ENCODE measurements around the gene IMPG1.

IMPG1 gene

DNA sequence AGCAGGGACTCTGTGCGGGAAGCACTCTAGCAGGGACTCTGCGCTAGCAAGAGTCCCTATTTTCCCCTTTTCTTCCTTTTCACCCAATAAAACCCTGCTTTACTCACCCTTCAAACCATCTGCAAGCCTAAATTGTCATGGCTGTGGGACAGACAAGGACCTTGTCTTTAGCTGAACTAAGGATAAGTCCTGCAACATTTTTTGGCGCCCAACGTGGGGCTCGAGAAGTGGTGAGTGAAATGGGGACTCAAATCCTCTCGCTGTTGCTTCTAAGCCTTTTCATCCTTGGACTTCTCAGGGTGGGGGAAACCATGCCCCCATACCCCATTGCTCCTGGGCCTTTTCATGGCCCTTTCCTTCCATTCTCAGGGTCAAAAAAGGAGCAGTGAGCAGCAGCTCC lies 46.4 kb downstream of the IMPG1 start:
- Histone ChIP-seq H3K27ac (no peak overlapping the region), H3K4me3 (no peak overlapping the region)
- no peak for DNase-seq (ENCODE audit: low spot score)
- TF ChIP-seq, protein P1, sequence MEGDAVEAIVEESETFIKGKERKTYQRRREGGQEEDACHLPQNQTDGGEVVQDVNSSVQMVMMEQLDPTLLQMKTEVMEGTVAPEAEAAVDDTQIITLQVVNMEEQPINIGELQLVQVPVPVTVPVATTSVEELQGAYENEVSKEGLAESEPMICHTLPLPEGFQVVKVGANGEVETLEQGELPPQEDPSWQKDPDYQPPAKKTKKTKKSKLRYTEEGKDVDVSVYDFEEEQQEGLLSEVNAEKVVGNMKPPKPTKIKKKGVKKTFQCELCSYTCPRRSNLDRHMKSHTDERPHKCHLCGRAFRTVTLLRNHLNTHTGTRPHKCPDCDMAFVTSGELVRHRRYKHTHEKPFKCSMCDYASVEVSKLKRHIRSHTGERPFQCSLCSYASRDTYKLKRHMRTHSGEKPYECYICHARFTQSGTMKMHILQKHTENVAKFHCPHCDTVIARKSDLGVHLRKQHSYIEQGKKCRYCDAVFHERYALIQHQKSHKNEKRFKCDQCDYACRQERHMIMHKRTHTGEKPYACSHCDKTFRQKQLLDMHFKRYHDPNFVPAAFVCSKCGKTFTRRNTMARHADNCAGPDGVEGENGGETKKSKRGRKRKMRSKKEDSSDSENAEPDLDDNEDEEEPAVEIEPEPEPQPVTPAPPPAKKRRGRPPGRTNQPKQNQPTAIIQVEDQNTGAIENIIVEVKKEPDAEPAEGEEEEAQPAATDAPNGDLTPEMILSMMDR (IDR thresholded peaks at IDR 0.05): no peak

DNA sequence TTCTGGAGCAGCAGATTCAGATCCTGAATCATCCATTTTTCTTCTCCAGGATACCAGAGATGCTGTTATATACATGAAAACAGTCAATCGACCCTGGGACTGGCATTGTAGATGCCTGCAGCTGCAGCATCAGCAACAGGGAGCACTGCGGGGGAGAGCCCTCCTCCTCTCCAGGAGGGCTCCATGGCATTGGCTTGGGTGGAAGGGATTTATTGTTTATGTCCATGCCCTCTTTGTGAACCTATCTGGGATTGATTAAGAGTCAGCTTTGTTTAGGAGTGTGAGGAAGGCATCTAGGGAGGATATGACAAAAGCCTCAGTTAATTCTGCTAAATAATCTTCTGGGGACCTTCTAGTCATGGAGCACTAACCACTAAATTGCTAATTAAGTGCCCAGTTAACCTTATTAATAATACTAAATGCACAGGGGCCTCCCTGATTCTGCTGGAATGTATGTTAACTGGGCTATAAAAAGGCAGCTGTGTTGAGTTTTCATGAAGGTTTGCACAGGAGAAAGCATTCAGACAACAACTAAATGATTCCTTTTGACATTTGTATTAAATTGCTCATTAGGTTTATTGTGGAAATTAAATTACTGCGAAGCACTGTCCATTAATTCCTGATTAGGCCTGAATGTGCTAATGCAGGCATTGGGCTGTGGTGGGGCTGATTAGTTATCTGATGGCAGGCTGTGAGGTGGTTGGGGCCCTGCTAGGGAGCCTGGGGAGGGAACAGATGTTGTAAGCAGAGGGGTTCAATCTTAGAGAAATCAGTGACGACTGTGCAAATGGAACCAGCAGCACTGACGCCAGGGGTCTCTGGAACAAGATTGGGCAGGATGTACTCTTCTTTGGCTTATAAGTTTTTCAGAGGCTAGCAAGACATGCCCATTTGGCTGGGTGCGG lies 57.6 kb downstream of the IMPG1 start:
- Histone ChIP-seq H3K4me3 (no peak overlapping the region), H3K27ac (no peak overlapping the region)
- TF ChIP-seq, protein P1 (IDR thresholded peaks at IDR 0.05): no peak
- DNase-seq (ENCODE audit: low spot score): no peak

DNA sequence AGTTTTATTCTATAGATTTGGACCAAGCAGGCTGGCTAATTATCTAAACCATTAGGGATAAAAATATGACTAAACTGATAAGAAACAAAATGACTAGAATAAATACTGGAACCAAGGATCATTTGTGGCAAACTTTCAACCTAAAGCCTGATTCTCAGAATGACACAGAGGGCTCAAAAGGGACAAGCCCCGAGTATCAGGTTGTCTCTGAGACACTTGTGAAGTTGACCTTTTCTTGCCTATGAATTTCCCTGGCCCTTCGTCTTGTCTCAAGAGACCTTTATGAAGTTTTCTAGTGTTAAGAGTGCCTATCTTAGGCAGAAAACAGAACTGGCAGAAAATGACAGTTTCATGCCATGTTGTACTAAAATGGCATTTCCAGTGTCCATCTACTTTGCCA lies 68.3 kb downstream of the IMPG1 start:
- no peak overlapping the region for H3K27ac ChIP-seq
- no peak for DNase-seq (ENCODE audit: low spot score)
- no peak overlapping the region for H3K4me3 ChIP-seq
- TF ChIP-seq, protein P1 (IDR thresholded peaks at IDR 0.05): no peak

DNA sequence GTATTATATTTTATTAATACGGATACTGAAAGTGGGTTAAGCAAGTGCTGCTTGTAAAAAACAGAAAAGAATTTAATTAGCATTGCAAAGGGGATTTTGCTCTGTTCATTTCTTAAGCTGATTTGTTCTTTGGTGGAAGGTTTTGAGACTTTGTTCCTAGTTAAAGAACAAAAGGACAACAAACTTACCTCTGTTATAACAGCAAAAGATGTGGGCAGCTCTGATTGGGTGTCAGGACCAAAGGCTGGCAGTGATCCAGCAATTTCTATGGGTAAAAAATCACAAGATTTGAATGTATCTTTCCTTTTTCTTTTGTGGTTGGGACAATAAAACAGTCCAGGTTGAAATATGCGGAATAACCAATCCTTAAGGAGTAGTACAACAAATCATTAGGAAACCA lies 68.8 kb downstream of the IMPG1 start:
- H3K4me3 ChIP-seq: no peak overlapping the region
- TF ChIP-seq, protein P1 (IDR thresholded peaks at IDR 0.05): no peak
- DNase-seq (ENCODE audit: low spot score): no peak
- H3K27ac ChIP-seq: no peak overlapping the region

DNA sequence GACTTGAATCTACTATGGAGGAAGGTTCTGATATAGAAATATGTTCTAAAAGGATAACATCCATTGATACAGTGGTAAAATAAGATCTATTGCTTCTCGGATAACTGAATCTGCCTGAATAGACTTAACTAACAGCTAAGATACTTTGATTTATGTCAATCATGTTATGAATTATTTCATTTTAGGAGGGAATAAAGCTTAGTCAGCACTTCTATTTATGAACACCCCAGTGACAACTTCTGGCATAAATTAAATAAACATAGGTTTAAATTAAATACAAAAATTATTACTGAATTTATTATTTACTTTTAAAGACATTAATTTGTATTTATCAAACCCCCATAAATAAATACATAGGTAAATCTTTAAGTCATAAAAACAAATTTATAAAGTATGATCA lies 69.3 kb downstream of the IMPG1 start:
- Histone ChIP-seq H3K27ac (no peak overlapping the region), H3K4me3 (no peak overlapping the region)
- TF ChIP-seq, protein P1 (IDR thresholded peaks at IDR 0.05): no peak
- DNase-seq (ENCODE audit: low spot score): no peak

DNA sequence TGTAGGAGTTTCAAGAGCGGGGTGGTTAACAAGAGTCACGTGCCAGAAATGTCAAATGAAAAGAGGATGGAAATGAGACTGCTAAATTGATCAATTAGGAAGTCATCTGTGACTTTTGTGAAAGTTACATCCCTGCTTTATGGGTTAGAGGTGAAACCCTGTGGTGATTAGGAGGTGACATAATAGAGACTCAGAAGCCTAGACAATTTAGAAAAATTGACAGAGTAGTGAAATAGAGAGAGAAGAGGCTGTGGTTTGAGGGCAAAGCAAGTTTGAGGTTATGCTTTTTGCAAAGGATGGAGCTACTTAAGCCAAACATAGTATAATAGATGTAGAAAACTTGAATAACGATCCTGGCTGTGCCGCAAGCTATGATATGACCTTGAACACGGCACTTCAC lies 71.8 kb downstream of the IMPG1 start:
- TF ChIP-seq, protein P1 (IDR thresholded peaks at IDR 0.05): no peak
- no peak for DNase-seq (ENCODE audit: low spot score)
- H3K27ac ChIP-seq: no peak overlapping the region
- no peak overlapping the region for H3K4me3 ChIP-seq

DNA sequence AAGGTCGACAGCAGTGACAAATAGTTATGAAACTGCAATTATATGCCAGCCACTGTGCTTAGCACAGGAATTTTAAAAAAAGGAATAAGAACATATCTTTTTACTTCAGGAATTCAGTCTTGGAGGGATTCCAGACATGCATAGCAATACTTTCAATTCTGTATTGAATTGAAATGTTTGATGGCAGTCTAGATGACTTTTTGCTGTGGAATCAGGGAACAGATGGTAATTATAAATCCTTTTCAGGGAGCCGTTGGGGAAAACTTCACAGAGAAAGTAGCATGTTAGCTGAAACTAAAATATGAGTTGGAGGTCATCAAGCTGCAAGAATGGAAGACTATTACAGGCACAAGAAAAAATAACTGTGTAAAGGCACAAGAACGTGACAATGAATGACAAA lies 74.8 kb downstream of the IMPG1 start:
- Histone ChIP-seq H3K4me3 (no peak overlapping the region), H3K27ac (no peak overlapping the region)
- no peak for DNase-seq (ENCODE audit: low spot score)
- TF ChIP-seq, protein P1 (IDR thresholded peaks at IDR 0.05): no peak

All from coronary artery (tissue), 2 donors.